A549 (cell line): ENCODE measurements around the gene SMIM36. TPM values are rescaled to one million over a fixed set of nuclear protein-coding genes. Genes with fewer than 3 reads are reported as not detected.
A peak's percentile ranks its signal among the peaks of the same experiment; 100 is the strongest.

Source experiments
- ATAC-seq, 2 experiments: fragments of 200-7000 bp in 1 of 2; fragments of >200 bp in 1 of 2; cut with Nextera tagmentation in 1 of 2; cut with Tn5 transposase in 1 of 2; 3 replicates each; pipeline versions ENCODE4 v1.8.0 to v1.9.1; 2018 to 2020; ENCODE audit warnings: mild to moderate bottlenecking in 1 of 2, moderate library complexity in 1 of 2
- CTCF ChIA-PET: fragments of 300-600 bp; sonication (Branson Sonifier 250); formaldehyde crosslinking; extraction: SDS; loops from one replicate; lab custom pipeline; 2021; ENCODE audit warnings: antibody characterized with exemption, inconsistent platforms; lab: Yijun Ruan, JAX
- POLR2A ChIA-PET: fragments of 350-600 bp; formaldehyde crosslinking; extraction: SDS; loops from one replicate; lab custom pipeline; 2021; ENCODE audit warnings: antibody characterized with exemption, inconsistent platforms; lab: Yijun Ruan, JAX
- DNase-seq, 2 experiments: peaks; one replicate each; pipeline versions ENCODE4 v3.0.0 to v3.0.0-alpha.2; 2011 to 2016; ENCODE audit warnings: low read depth in 1 of 2, low spot score in 1 of 2
- FAIRE-seq: peaks from 2 replicates; lab custom pipeline; 2011; peaks lifted over from hg19 to GRCh38; lab: Jason Lieb, UNC
- H3K27ac ChIP-seq, 2 experiments: fragments of >200 bp; sonication (Bioruptor Twin); formaldehyde crosslinking; 3 replicates each; pipeline ENCODE4 v1.5.1; 2016 to 2017
- H3K4me1 ChIP-seq: fragments of >200 bp; sonication (Bioruptor Twin); formaldehyde crosslinking; 3 replicates; pipeline ENCODE4 v1.6.1; 2016
- H3K4me2 ChIP-seq: fragments of >200 bp; sonication (Bioruptor Twin); formaldehyde crosslinking; 3 replicates; pipeline ENCODE4 v1.6.1; 2016
- H3K4me3 ChIP-seq: fragments of >200 bp; sonication (Bioruptor Twin); formaldehyde crosslinking; 3 replicates; pipeline ENCODE4 v1.5.1; 2016
- H3K9me3 ChIP-seq: fragments of >200 bp; sonication (Bioruptor Twin); formaldehyde crosslinking; 3 replicates; pipeline ENCODE4 v1.6.1; 2016
- CBX2 ChIP-seq: fragments of 200-600 bp; sonication (generic); IDR thresholded peaks from 2 replicates; pipeline ENCODE4 v1.6.1; 2016; ENCODE audit warnings: low read depth, mild to moderate bottlenecking, borderline replicate concordance
- CBX8 ChIP-seq: fragments of 200-600 bp; sonication (generic); IDR thresholded peaks from 2 replicates; pipeline ENCODE4 v1.6.1; 2016
- CHD2 ChIP-seq: fragments of 150-350 bp; IDR thresholded peaks from 2 replicates; pipeline ENCODE4 v1.6.1; 2014; ENCODE audit warnings: low read length; ENCODE audit not compliant: partially characterized antibody
- EHMT2 ChIP-seq: fragments of 200-600 bp; sonication (generic); IDR thresholded peaks from 2 replicates; pipeline ENCODE4 v1.6.1; 2016; ENCODE audit warnings: antibody characterized with exemption, low read depth, mild to moderate bottlenecking, moderate library complexity
- EP300 ChIP-seq, 2 experiments: fragments of >200 bp; sonication (Bioruptor Twin); formaldehyde crosslinking; IDR thresholded peaks; 2 replicates in 1 of 2; 3 replicates in 1 of 2; pipeline ENCODE4 v1.6.1; 2016 to 2017
- FOSL2 ChIP-seq, 2 experiments: fragments of 450-650 bp in 1 of 2; fragments of >200 bp in 1 of 2; sonication (Bioruptor Twin) in 1 of 2; formaldehyde crosslinking; IDR thresholded peaks; 2 replicates each; pipeline versions ENCODE4 v1.5.0 to v1.6.1; 2016 to 2020; ENCODE audit warnings: mild to moderate bottlenecking in 1 of 2, moderate library complexity in 1 of 2
- FOXS1 ChIP-seq: fragments of 250-450 bp; sonication (Bioruptor Pico); IDR thresholded peaks from 2 replicates; pipeline ENCODE4 v1.5.0; 2020; ENCODE audit warnings: mild to moderate bottlenecking, moderate library complexity
- GATA3 ChIP-seq: IDR thresholded peaks from 2 replicates; pipeline ENCODE4 v1.6.1; 2012; ENCODE audit warnings: borderline replicate concordance
- HEYL ChIP-seq: fragments of 250-450 bp; sonication (Bioruptor Pico); IDR thresholded peaks from 2 replicates; pipeline ENCODE4 v1.8.0; 2021; ENCODE audit warnings: mild to moderate bottlenecking, moderate library complexity
- HOXA7 ChIP-seq: fragments of 250-450 bp; sonication (Bioruptor Pico); IDR thresholded peaks from 2 replicates; pipeline ENCODE4 v1.5.0; 2020; ENCODE audit warnings: mild to moderate bottlenecking, moderate library complexity
- HOXB13 ChIP-seq: fragments of 250-450 bp; sonication (Bioruptor Pico); IDR thresholded peaks from 2 replicates; pipeline ENCODE4 v1.5.0; 2020; ENCODE audit warnings: low read depth, mild to moderate bottlenecking, moderate library complexity
- KDM1A ChIP-seq: fragments of 200-600 bp; sonication (generic); IDR thresholded peaks from 2 replicates; pipeline ENCODE4 v1.6.1; 2016; ENCODE audit warnings: low read depth, mild to moderate bottlenecking
- MAFK ChIP-seq: fragments of 450-650 bp; IDR thresholded peaks from 2 replicates; pipeline ENCODE4 v1.6.1; 2014; ENCODE audit not compliant: partially characterized antibody
- MYC ChIP-seq: IDR thresholded peaks from 2 replicates; pipeline ENCODE4 v1.6.1; 2012; ENCODE audit warnings: mild to moderate bottlenecking, inconsistent platforms, low read length, improper control_type of control experiment, borderline replicate concordance
- NPAS2 ChIP-seq: fragments of 250-450 bp; sonication (Bioruptor Pico); IDR thresholded peaks from 2 replicates; pipeline ENCODE4 v1.8.0; 2022; ENCODE audit warnings: mild to moderate bottlenecking, moderate library complexity, borderline replicate concordance
- NR3C1 ChIP-seq: fragments of >200 bp; sonication (Bioruptor Twin); formaldehyde crosslinking; IDR thresholded peaks from 3 replicates; pipeline ENCODE4 v1.6.1; 2017
- POLR2A ChIP-seq: IDR thresholded peaks from 2 replicates; pipeline ENCODE4 v1.6.1; 2012; ENCODE audit warnings: mild to moderate bottlenecking, low read length
- RARB ChIP-seq: fragments of 250-450 bp; sonication (Bioruptor Pico); IDR thresholded peaks from 2 replicates; pipeline ENCODE4 v1.8.0; 2021; ENCODE audit warnings: mild to moderate bottlenecking, moderate library complexity
- SREBF2 ChIP-seq: fragments of 450-650 bp; IDR thresholded peaks from 2 replicates; pipeline ENCODE4 v1.6.1; 2014; ENCODE audit warnings: mild to moderate bottlenecking, moderate library complexity
- TFCP2L1 ChIP-seq: fragments of 250-450 bp; sonication (Bioruptor Pico); IDR thresholded peaks from 2 replicates; pipeline ENCODE4 v1.5.0; 2021; ENCODE audit warnings: mild to moderate bottlenecking
- ZFP36 ChIP-seq: fragments of 450-650 bp; IDR thresholded peaks from 2 replicates; pipeline ENCODE4 v1.6.1; 2014; ENCODE audit warnings: borderline replicate concordance; ENCODE audit not compliant: partially characterized antibody
- ZNF302 ChIP-seq: fragments of 250-450 bp; sonication (Bioruptor Pico); IDR thresholded peaks from 2 replicates; pipeline ENCODE4 v1.9.0; 2021; ENCODE audit warnings: inconsistent platforms, mild to moderate bottlenecking, moderate library complexity
- ZSCAN20 ChIP-seq: fragments of 250-450 bp; sonication (Bioruptor Pico); IDR thresholded peaks from 2 replicates; pipeline ENCODE4 v1.8.0; 2022; ENCODE audit warnings: mild to moderate bottlenecking, moderate library complexity
- WGBS: methylation state at CpG from one replicate; pipeline ENCODE4 v1.1.6; 2017; ENCODE audit errors: missing lambda C conversion rate; 5-methylcytosine and 5-hydroxymethylcytosine counted together
- polyA plus RNA-seq, 4 experiments: library from polyadenylated mRNA; depleted of rRNA in 3 of 4; stranded (reverse); fragments of >200 nt; fragmentation: RNase III in 1 of 4; extraction: RNeasy Plus Mini Kit Qiagen cat#74134 plus additional on column Dnase treatment in 1 of 4; gene quantifications; 2 replicates in 3 of 4; 3 replicates in 1 of 4; pipeline ENCODE4 v1.2.3, GENCODE V29; 2011 to 2017
- TF ChIP-seq, protein P1 (sequence below): fragments of >200 bp; sonication (Bioruptor Twin); formaldehyde crosslinking; IDR thresholded peaks from 2 replicates; pipeline ENCODE4 v1.6.1; 2016
- TF ChIP-seq, protein P2 (sequence below): fragments of 200-600 bp; sonication (generic); IDR thresholded peaks from 2 replicates; pipeline ENCODE4 v1.6.1; 2016; ENCODE audit warnings: antibody characterized with exemption, mild to moderate bottlenecking, moderate library complexity
- TF ChIP-seq, protein P3 (sequence below): IDR thresholded peaks from 2 replicates; pipeline ENCODE4 v1.6.1; 2012
- TF ChIP-seq, protein P4 (sequence below): fragments of 450-650 bp; IDR thresholded peaks from 2 replicates; pipeline ENCODE4 v1.6.1; 2014; ENCODE audit warnings: antibody characterized with exemption
- TF ChIP-seq, protein P5 (sequence below): fragments of 150-350 bp; IDR thresholded peaks from 2 replicates; pipeline ENCODE4 v1.6.1; 2014; ENCODE audit warnings: low read depth, mild to moderate bottlenecking, low read length
- TF ChIP-seq, protein P6 (sequence below): IDR thresholded peaks from 2 replicates; pipeline ENCODE4 v1.6.1; 2012; ENCODE audit warnings: low read depth, borderline replicate concordance
- TF ChIP-seq, protein P7 (sequence below): fragments of >200 bp; sonication (Bioruptor Twin); formaldehyde crosslinking; IDR thresholded peaks from 3 replicates; pipeline ENCODE4 v1.6.1; 2016

The SMIM36 gene
- polyA plus RNA-seq, 2 of the 4 experiments (the other 2 are of a cell fraction), result not detected

DNA sequence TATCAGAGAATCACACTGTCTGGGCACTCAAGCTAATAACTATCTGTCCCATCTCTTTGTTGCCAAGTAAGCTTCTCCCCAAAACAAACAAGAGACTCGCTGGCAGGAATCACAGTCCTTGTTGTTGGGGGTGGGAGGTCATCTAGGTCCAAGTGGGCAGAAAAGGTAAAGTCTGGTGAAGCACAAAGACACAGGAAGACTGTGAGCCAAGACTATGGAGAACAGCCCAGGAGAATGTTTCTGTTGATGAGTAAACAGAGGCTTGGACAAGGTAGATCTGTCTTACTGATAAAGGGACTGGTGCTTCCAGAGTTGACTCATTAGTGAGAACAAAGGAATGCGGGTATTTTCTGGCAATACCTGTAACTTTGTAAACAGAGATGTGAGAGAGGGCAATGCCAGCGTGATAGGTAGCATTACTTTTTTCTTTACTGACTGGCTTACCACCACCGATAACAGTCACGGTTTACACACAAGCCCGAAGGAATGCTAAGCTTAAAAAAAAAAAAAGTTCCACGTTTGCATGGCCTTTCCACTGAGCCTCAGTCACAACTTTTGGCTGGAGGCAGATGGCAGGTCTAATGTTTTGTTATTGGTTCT is 78.1 kb downstream of the SMIM36 start (continued):
- no peak for TF ChIP-seq CBX2
- TF ChIP-seq, protein P1, sequence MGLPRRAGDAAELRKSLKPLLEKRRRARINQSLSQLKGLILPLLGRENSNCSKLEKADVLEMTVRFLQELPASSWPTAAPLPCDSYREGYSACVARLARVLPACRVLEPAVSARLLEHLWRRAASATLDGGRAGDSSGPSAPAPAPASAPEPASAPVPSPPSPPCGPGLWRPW, result peak; percentile 38; the same call in 1 of the 2 replicates
- no peak for TF ChIP-seq SREBF2
- peak; percentile 99 for TF ChIP-seq GATA3
- TF ChIP-seq, protein P2, sequence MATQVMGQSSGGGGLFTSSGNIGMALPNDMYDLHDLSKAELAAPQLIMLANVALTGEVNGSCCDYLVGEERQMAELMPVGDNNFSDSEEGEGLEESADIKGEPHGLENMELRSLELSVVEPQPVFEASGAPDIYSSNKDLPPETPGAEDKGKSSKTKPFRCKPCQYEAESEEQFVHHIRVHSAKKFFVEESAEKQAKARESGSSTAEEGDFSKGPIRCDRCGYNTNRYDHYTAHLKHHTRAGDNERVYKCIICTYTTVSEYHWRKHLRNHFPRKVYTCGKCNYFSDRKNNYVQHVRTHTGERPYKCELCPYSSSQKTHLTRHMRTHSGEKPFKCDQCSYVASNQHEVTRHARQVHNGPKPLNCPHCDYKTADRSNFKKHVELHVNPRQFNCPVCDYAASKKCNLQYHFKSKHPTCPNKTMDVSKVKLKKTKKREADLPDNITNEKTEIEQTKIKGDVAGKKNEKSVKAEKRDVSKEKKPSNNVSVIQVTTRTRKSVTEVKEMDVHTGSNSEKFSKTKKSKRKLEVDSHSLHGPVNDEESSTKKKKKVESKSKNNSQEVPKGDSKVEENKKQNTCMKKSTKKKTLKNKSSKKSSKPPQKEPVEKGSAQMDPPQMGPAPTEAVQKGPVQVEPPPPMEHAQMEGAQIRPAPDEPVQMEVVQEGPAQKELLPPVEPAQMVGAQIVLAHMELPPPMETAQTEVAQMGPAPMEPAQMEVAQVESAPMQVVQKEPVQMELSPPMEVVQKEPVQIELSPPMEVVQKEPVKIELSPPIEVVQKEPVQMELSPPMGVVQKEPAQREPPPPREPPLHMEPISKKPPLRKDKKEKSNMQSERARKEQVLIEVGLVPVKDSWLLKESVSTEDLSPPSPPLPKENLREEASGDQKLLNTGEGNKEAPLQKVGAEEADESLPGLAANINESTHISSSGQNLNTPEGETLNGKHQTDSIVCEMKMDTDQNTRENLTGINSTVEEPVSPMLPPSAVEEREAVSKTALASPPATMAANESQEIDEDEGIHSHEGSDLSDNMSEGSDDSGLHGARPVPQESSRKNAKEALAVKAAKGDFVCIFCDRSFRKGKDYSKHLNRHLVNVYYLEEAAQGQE, result no peak
- TF ChIP-seq CHD2, result no peak
- no peak for TF ChIP-seq EHMT2
- TF ChIP-seq, protein P3, sequence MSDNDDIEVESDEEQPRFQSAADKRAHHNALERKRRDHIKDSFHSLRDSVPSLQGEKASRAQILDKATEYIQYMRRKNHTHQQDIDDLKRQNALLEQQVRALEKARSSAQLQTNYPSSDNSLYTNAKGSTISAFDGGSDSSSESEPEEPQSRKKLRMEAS, result no peak; the same call in 1 of the 2 replicates
- peak; percentile 88 to 91; a peak in 4 of 5 replicates for TF ChIP-seq EP300 (IDR thresholded peaks at IDR 0.05)
- TF ChIP-seq POLR2A, result no peak
- no peak for TF ChIP-seq MAFK
- TF ChIP-seq CBX8, result no peak
- TF ChIP-seq RARB, result no peak
- TF ChIP-seq, protein P4, sequence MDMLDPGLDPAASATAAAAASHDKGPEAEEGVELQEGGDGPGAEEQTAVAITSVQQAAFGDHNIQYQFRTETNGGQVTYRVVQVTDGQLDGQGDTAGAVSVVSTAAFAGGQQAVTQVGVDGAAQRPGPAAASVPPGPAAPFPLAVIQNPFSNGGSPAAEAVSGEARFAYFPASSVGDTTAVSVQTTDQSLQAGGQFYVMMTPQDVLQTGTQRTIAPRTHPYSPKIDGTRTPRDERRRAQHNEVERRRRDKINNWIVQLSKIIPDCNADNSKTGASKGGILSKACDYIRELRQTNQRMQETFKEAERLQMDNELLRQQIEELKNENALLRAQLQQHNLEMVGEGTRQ, result no peak
- TF ChIP-seq NPAS2 (CRISPR knock-in tag), result no peak
- TF ChIP-seq, protein P5, sequence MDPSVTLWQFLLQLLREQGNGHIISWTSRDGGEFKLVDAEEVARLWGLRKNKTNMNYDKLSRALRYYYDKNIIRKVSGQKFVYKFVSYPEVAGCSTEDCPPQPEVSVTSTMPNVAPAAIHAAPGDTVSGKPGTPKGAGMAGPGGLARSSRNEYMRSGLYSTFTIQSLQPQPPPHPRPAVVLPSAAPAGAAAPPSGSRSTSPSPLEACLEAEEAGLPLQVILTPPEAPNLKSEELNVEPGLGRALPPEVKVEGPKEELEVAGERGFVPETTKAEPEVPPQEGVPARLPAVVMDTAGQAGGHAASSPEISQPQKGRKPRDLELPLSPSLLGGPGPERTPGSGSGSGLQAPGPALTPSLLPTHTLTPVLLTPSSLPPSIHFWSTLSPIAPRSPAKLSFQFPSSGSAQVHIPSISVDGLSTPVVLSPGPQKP, result no peak
- TF ChIP-seq, protein P6, sequence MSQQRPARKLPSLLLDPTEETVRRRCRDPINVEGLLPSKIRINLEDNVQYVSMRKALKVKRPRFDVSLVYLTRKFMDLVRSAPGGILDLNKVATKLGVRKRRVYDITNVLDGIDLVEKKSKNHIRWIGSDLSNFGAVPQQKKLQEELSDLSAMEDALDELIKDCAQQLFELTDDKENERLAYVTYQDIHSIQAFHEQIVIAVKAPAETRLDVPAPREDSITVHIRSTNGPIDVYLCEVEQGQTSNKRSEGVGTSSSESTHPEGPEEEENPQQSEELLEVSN, result no peak
- no peak for TF ChIP-seq MYC
- TF ChIP-seq ZFP36, result peak; percentile 22
- TF ChIP-seq KDM1A, result no peak

DNA sequence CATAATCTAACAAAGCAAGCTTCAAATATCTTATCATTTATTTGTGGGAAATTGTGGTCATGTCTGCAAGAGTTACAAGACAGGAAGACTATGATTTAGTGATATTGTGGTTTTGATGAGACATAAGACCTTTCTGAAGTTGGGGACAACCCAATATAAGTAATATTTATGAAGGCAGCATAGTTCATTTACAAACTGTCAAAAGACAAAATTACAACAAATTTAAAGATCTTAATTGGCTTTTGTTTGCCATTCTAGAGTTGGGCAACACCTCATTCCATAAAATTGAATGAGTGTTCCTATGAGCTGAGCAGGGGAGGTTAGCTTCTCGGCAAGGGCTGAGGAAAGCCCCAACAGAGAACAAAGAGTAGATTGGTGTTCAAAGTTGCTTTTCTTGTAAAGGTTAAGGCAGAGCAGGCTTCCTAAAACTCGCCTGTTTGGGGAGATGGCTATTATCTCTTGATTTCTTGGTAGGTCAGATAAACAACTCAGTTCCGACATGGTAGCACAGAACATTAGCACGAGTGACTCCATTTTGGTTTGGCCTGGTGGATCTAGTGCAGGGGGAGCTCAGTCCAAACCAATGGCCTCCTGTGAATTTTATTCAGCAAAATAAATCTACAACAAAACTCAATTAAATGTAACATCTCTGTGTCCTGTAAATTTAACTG is 78.8 kb downstream of the SMIM36 start:
- ATAC-seq, result 0 out of 6 replicates have a peak, but pooled peaks of 1 of the 2 experiments have one; percentile 1
- TF ChIP-seq TFCP2L1 (CRISPR knock-in tag) (peak; percentile 98), NR3C1 (no peak), FOXS1 (CRISPR knock-in tag) (peak; percentile 99), SREBF2 (no peak), ZFP36 (no peak), ZSCAN20 (CRISPR knock-in tag) (peak; percentile 99), HOXB13 (CRISPR knock-in tag) (peak; percentile 100), NPAS2 (CRISPR knock-in tag) (peak; percentile 94), HOXA7 (CRISPR knock-in tag) (peak; percentile 99), KDM1A (0 out of 2 replicates have a peak, but pooled peaks have one; percentile 33), FOSL2 (IDR thresholded peaks at IDR 0.05) (no peak), FOSL2 (CRISPR knock-in tag; IDR thresholded peaks at IDR 0.05) (peak; percentile 62), HEYL (CRISPR knock-in tag) (peak; percentile 100), ZNF302 (CRISPR knock-in tag) (peak; percentile 100), EP300 (IDR thresholded peaks at IDR 0.05) (no peak)
- TF ChIP-seq, protein P7, sequence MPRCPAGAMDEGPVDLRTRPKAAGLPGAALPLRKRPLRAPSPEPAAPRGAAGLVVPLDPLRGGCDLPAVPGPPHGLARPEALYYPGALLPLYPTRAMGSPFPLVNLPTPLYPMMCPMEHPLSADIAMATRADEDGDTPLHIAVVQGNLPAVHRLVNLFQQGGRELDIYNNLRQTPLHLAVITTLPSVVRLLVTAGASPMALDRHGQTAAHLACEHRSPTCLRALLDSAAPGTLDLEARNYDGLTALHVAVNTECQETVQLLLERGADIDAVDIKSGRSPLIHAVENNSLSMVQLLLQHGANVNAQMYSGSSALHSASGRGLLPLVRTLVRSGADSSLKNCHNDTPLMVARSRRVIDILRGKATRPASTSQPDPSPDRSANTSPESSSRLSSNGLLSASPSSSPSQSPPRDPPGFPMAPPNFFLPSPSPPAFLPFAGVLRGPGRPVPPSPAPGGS, result no peak

More for the DNA sequence above, 78.8 kb downstream of the SMIM36 start:
- ChIA-PET POLR2A (interaction anchor here (0.7 to 2.4 kb wide), 9 partner anchors 9 to 67 kb away, joined by 3 to 48 read pairs (median 6); partner anchors contain the start of gene MMD), CTCF (interaction anchor here (0.8 to 2.3 kb wide), 10 partner anchors 9 to 144 kb away, joined by 3 to 10 read pairs (median 4); partner anchors contain the start of gene MMD)
- H3K4me2 ChIP-seq, result peak overlapping the region; percentile 77
- no peaks in the 10 kb centered on the region for H3K9me3 ChIP-seq
- no peak for DNase-seq
- FAIRE-seq, result no peak
- peaks cover 54% of the 10 kb centered on the region for H3K4me1 ChIP-seq
- H3K4me3 ChIP-seq, result no peak overlapping the region
- 79% methylated on average over 4 of the region's 4 CpGs for WGBS
- H3K27ac ChIP-seq, result peak overlapping the region; percentile 84 to 86
